Uterus (tissue), 4 donors: ENCODE measurements around the gene EME2. TPM values are rescaled to one million over a fixed set of nuclear protein-coding genes. Genes with fewer than 3 reads are reported as not detected.
"Not testable (repeated sequence)": the region's sequence is repeated elsewhere in the genome, so short reads cannot be mapped to it uniquely, and the experiment has no call there.

Experiments used
- DNase-seq, 2 donors: peaks; one replicate each; pipeline ENCODE4 v3.0.0-alpha.2; 2019 to 2020
- H3K27ac ChIP-seq, 2 donors: fragments of 200-600 bp; sonication (generic); 1 replicate in 1 of 2; 2 replicates in 1 of 2; pipeline ENCODE4 v1.5.1; 2016 to 2018
- H3K27me3 ChIP-seq, 2 donors: fragments of 200-600 bp; sonication (generic); one replicate each; pipeline ENCODE4 v1.5.1; 2018 to 2019; ENCODE audit warnings: control low read depth in 1 of 2
- H3K36me3 ChIP-seq, 2 donors: fragments of 200-600 bp; sonication (generic); one replicate each; pipeline ENCODE4 v1.5.1; 2019; ENCODE audit warnings: control low read depth in 1 of 2
- H3K4me1 ChIP-seq, 2 donors: fragments of 200-600 bp; sonication (generic); one replicate each; pipeline ENCODE4 v1.5.1; 2018 to 2019; ENCODE audit warnings: control low read depth in 1 of 2
- H3K4me3 ChIP-seq, 2 donors: fragments of 200-600 bp; sonication (generic); 1 replicate in 1 of 2; 2 replicates in 1 of 2; pipeline ENCODE4 v1.5.1; 2018 to 2019; ENCODE audit warnings: mild to moderate bottlenecking in 1 of 2
- H3K9me3 ChIP-seq, 2 donors: fragments of 200-600 bp; sonication (generic); one replicate each; pipeline ENCODE4 v1.5.1; 2019; ENCODE audit warnings: control low read depth in 1 of 2
- CTCF ChIP-seq, 4 experiments: fragments of 200-600 bp in 2 of 4; fragments of 450-650 bp in 2 of 4; sonication (generic) in 2 of 4; IDR thresholded peaks; one replicate each; pipeline ENCODE4 v1.5.1; 2016 to 2019; ENCODE audit warnings: antibody characterized with exemption in 4 of 4, mild to moderate bottlenecking in 2 of 4, moderate library complexity in 1 of 4
- POLR2A ChIP-seq, 2 donors: fragments of 450-650 bp; IDR thresholded peaks; one replicate each; pipeline ENCODE4 v1.6.1; 2016; ENCODE audit warnings: antibody characterized with exemption in 2 of 2, mild to moderate bottlenecking in 1 of 2, moderate library complexity in 1 of 2
- intact Hi-C: fragments of 100-400 bp; cut with DNase I; formaldehyde crosslinking; loops from one replicate; pipeline ENCODE4 v1.15.1; 2023; ENCODE audit warnings: low total_unique reads
- total RNA-seq, 4 donors: library from RNA; depleted of rRNA in 3 of 4; stranded (reverse); fragments of >200 nt in 3 of 4; gene quantifications; one replicate each; pipeline versions ENCODE4 v1.1.0 to v1.2.4, GENCODE V29; 2014 to 2023
- donor health status: DM: yes; HTN: yes; CAD: no.

Gene EME2
- total RNA-seq, 4 donors from 2014 or later, result 2.6 to 28.2 (median 8.0) TPM

- intact Hi-C loops, result no loop called here
- H3K9me3 ChIP-seq, result no peaks in the 10 kb centered on the region
- H3K27me3 ChIP-seq, result no peaks in the 10 kb centered on the region
- no peaks in the 10 kb centered on the region for H3K36me3 ChIP-seq
- no peak overlapping the region for H3K27ac ChIP-seq
- DNase-seq, result no peak
- no peak overlapping the region for H3K4me3 ChIP-seq
- no peaks in the 10 kb centered on the region for H3K4me1 ChIP-seq
- TF ChIP-seq CTCF (IDR thresholded peaks at IDR 0.05), result no peak
- no peak for TF ChIP-seq POLR2A (IDR thresholded peaks at IDR 0.05)
These were observed 20.4 kb downstream of the EME2 start for GRCh38 chr16:1792836-1793577.

- TF ChIP-seq CTCF (IDR thresholded peaks at IDR 0.05) (no peak), POLR2A (IDR thresholded peaks at IDR 0.05) (no peak)
- intact Hi-C loops, result no loop called here
- Histone ChIP-seq H3K4me1 (no peaks in the 10 kb centered on the region), H3K27me3 (no peaks in the 10 kb centered on the region), H3K9me3 (no peaks in the 10 kb centered on the region), H3K36me3 (no peaks in the 10 kb centered on the region), H3K27ac (no peak within 1 kb of the TSS), H3K4me3 (no peak within 1 kb of the TSS)
- DNase-seq, result no peak
These were observed 21.1 kb downstream of the EME2 start, which contains the start of gene IGFALS for GRCh38 chr16:1793578-1794220. TSS of gene IGFALS (minus strand) at chr16:1793705. CDS start at chr16:1793652, 53 bp downstream.

- Histone ChIP-seq H3K9me3 (no peaks in the 10 kb centered on the region), H3K4me1 (no peaks in the 10 kb centered on the region), H3K4me3 (no peak overlapping the region), H3K27ac (no peak overlapping the region), H3K36me3 (no peaks in the 10 kb centered on the region), H3K27me3 (no peaks in the 10 kb centered on the region)
- no peak for DNase-seq
- intact Hi-C loops, result no loop called here
- TF ChIP-seq CTCF (IDR thresholded peaks at IDR 0.05) (no peak), POLR2A (IDR thresholded peaks at IDR 0.05) (no peak)
These were observed 21.7 kb downstream of the EME2 start for GRCh38 chr16:1794221-1794871.

GRCh38 chr16:1794908-1795666, 22.5 kb downstream of the EME2 start:
- Histone ChIP-seq H3K36me3 (no peaks in the 10 kb centered on the region), H3K4me3 (no peak overlapping the region), H3K27ac (no peak overlapping the region), H3K27me3 (no peaks in the 10 kb centered on the region), H3K9me3 (no peaks in the 10 kb centered on the region), H3K4me1 (no peaks in the 10 kb centered on the region)
- DNase-seq, result no peak
- TF ChIP-seq CTCF (IDR thresholded peaks at IDR 0.05) (no peak), POLR2A (IDR thresholded peaks at IDR 0.05) (no peak)
- intact Hi-C loops, result no loop called here

- H3K36me3 ChIP-seq, H3K27ac ChIP-seq, H3K4me3 ChIP-seq, H3K27me3 ChIP-seq, intact Hi-C loops, H3K4me1 ChIP-seq, DNase-seq, H3K9me3 ChIP-seq: not testable (repeated sequence)
These were observed 26.7 kb downstream of the EME2 start for GRCh38 chr16:1799263-1799662.
